WTC11 (cell line): Measurements from ENCODE around the gene LPCAT3. TPM values are rescaled to one million over a fixed set of nuclear protein-coding genes. Genes with fewer than 3 reads are reported as not detected.

ENCODE experiments used
- ATAC-seq: fragments of 200-7000 bp; cut with Tn5 transposase; 2 replicates; pipeline ENCODE4 v1.10.0; 2021; ENCODE audit warnings: mild to moderate bottlenecking, moderate library complexity
- CTCF ChIA-PET: fragments of 300-600 bp; sonication (Branson Sonifier 250); formaldehyde crosslinking; loops from one replicate; lab custom pipeline; 2021; ENCODE audit warnings: antibody characterized with exemption; lab: Charles Lee
- POLR2A ChIA-PET: fragments of 350-600 bp; sonication (Branson Sonifier 250); formaldehyde crosslinking; loops from one replicate; lab custom pipeline; 2021; ENCODE audit warnings: antibody characterized with exemption; lab: Charles Lee
- DNase-seq: peaks from one replicate; pipeline ENCODE4 v3.0.0; 2021; ENCODE audit warnings: low spot score
- H3K27ac Mint-ChIP-seq: 2 replicates; pipeline ENCODE4 v1.8.0; 2021; ENCODE audit warnings: mixed read lengths
- H3K27me3 Mint-ChIP-seq: 2 replicates; pipeline ENCODE4 v1.8.0; 2021; ENCODE audit warnings: low read depth, mild to moderate bottlenecking, moderate library complexity, mixed read lengths
- H3K36me3 Mint-ChIP-seq: 2 replicates; pipeline ENCODE4 v1.8.0; 2021; ENCODE audit warnings: mixed read lengths
- H3K4me1 Mint-ChIP-seq: 2 replicates; pipeline ENCODE4 v1.8.0; 2022; ENCODE audit warnings: mixed read lengths
- H3K4me3 Mint-ChIP-seq: 2 replicates; pipeline ENCODE4 v1.8.0; 2021; ENCODE audit warnings: mild to moderate bottlenecking, moderate library complexity, mixed read lengths
- H3K9me3 Mint-ChIP-seq: 2 replicates; pipeline ENCODE4 v1.8.0; 2021; ENCODE audit warnings: mixed read lengths
- ARID4B ChIP-seq: sonication (generic); formaldehyde crosslinking; IDR thresholded peaks from 2 replicates; pipeline ENCODE4 v1.8.0; 2023; ENCODE audit warnings: missing genetic modification reagents, mild to moderate bottlenecking, borderline replicate concordance
- E2F1 ChIP-seq: sonication (generic); formaldehyde crosslinking; IDR thresholded peaks from 2 replicates; pipeline ENCODE4 v1.8.0; 2022; ENCODE audit warnings: mild to moderate bottlenecking, missing genetic modification reagents
- FOXJ3 ChIP-seq: sonication (generic); formaldehyde crosslinking; IDR thresholded peaks from 2 replicates; pipeline ENCODE4 v1.9.0; 2021; ENCODE audit warnings: missing genetic modification reagents, mild to moderate bottlenecking, borderline replicate concordance
- FOXK1 ChIP-seq: sonication (generic); formaldehyde crosslinking; IDR thresholded peaks from 2 replicates; pipeline ENCODE4 v1.8.0; 2022; ENCODE audit warnings: mild to moderate bottlenecking, moderate library complexity, missing genetic modification reagents
- GTF2I ChIP-seq: fragments of 250-450 bp; sonication (Bioruptor Pico); conservative IDR thresholded peaks from 2 replicates; pipeline ENCODE4 v1.4.0; 2021; ENCODE audit warnings: mild to moderate bottlenecking
- MXD4 ChIP-seq: fragments of 250-450 bp; sonication (Bioruptor Pico); IDR thresholded peaks from 2 replicates; pipeline ENCODE4 v1.8.0; 2021; ENCODE audit warnings: mild to moderate bottlenecking, moderate library complexity, borderline replicate concordance
- NFYB ChIP-seq: sonication (generic); formaldehyde crosslinking; conservative IDR thresholded peaks from 2 replicates; pipeline ENCODE4 v1.8.0; 2022; ENCODE audit warnings: low read depth, missing genetic modification reagents
- NR3C1 ChIP-seq: sonication (generic); formaldehyde crosslinking; conservative IDR thresholded peaks from 2 replicates; pipeline ENCODE4 v1.8.1; 2023; ENCODE audit warnings: low read depth, mild to moderate bottlenecking, missing genetic modification reagents
- PRRX2 ChIP-seq: fragments of 250-450 bp; sonication (Bioruptor Pico); IDR thresholded peaks from 2 replicates; pipeline ENCODE4 v1.8.0; 2021; ENCODE audit warnings: mild to moderate bottlenecking
- RORB ChIP-seq: fragments of 250-450 bp; sonication (Bioruptor Pico); IDR thresholded peaks from 2 replicates; pipeline ENCODE4 v1.9.0; 2021; ENCODE audit warnings: mild to moderate bottlenecking
- SOX15 ChIP-seq: fragments of 250-450 bp; sonication (Bioruptor Pico); IDR thresholded peaks from 2 replicates; pipeline ENCODE4 v1.9.0; 2021; ENCODE audit warnings: mild to moderate bottlenecking
- SP1 ChIP-seq: sonication (generic); formaldehyde crosslinking; conservative IDR thresholded peaks from 2 replicates; pipeline ENCODE4 v1.8.1; 2022; ENCODE audit warnings: missing genetic modification reagents
- TEAD1 ChIP-seq: sonication (generic); formaldehyde crosslinking; IDR thresholded peaks from 2 replicates; pipeline ENCODE4 v1.8.0; 2022; ENCODE audit warnings: mild to moderate bottlenecking, missing genetic modification reagents
- ZNF423 ChIP-seq: fragments of 250-450 bp; sonication (Bioruptor Pico); IDR thresholded peaks from 2 replicates; pipeline ENCODE4 v2.1.2; 2022; ENCODE audit warnings: mild to moderate bottlenecking, moderate library complexity
- ZNF425 ChIP-seq: fragments of 250-450 bp; sonication (Bioruptor Pico); conservative IDR thresholded peaks from 2 replicates; pipeline ENCODE4 v1.9.0; 2021; ENCODE audit warnings: mild to moderate bottlenecking
- total RNA-seq: library from RNA; stranded (reverse); gene quantifications from 3 replicates; pipeline ENCODE4 v1.2.3, GENCODE V29; 2021
- TF ChIP-seq, protein P1 (sequence below): sonication (generic); formaldehyde crosslinking; IDR thresholded peaks from 2 replicates; pipeline ENCODE4 v1.8.1; 2023; ENCODE audit warnings: mild to moderate bottlenecking, missing genetic modification reagents

The LPCAT3 gene
- total RNA-seq, 1 experiment from 2014 or later = 40.0 TPM

DNA sequence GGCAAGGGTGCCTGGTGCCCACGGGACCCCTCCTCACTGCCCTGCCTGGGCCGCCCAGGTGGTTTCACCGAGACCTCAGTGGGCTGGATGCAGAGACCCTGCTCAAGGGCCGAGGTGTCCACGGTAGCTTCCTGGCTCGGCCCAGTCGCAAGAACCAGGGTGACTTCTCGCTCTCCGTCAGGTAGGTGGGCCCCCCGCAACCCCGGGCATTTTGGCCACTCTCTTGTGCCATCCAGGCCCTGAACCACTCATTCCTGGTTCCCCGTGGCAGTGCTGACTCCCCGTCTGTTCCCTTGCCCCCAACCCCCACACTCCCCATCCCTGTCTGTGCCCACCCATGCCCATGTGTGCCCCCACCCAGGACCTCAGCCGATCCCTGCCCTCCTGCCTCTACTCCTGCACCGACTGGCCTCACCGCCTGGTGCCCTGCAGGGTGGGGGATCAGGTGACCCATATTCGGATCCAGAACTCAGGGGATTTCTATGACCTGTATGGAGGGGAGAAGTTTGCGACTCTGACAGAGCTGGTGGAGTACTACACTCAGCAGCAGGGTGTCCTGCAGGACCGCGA, 66.6 kb downstream of the LPCAT3 start:
- CTCF ChIA-PET = interaction anchor here (0.6 to 2.7 kb wide), 9 partner anchors 10 to 157 kb away, joined by 3 to 12 read pairs (median 4); partner anchors contain the start of gene SPSB2
- H3K4me3 Mint-ChIP-seq = no peak overlapping the region
- ATAC-seq (no peak), DNase-seq (no peak)
- peaks cover 28% of the 10 kb centered on the region for H3K4me1 Mint-ChIP-seq
- no peaks in the 10 kb centered on the region for H3K36me3 Mint-ChIP-seq
- no peak overlapping the region for H3K27ac Mint-ChIP-seq
- TF ChIP-seq SOX15 (no peak), FOXK1 (CRISPR knock-in tag) (no peak), GTF2I (CRISPR knock-in tag) (no peak), RORB (no peak), FOXJ3 (no peak), MXD4 (CRISPR knock-in tag) (no peak), ZNF425 (CRISPR knock-in tag) (no peak), SP1 (no peak), PRRX2 (CRISPR knock-in tag) (no peak), ZNF423 (no peak)
- no peaks in the 10 kb centered on the region for H3K9me3 Mint-ChIP-seq
- H3K27me3 Mint-ChIP-seq = no peaks in the 10 kb centered on the region
- POLR2A ChIA-PET = no interaction called here

DNA sequence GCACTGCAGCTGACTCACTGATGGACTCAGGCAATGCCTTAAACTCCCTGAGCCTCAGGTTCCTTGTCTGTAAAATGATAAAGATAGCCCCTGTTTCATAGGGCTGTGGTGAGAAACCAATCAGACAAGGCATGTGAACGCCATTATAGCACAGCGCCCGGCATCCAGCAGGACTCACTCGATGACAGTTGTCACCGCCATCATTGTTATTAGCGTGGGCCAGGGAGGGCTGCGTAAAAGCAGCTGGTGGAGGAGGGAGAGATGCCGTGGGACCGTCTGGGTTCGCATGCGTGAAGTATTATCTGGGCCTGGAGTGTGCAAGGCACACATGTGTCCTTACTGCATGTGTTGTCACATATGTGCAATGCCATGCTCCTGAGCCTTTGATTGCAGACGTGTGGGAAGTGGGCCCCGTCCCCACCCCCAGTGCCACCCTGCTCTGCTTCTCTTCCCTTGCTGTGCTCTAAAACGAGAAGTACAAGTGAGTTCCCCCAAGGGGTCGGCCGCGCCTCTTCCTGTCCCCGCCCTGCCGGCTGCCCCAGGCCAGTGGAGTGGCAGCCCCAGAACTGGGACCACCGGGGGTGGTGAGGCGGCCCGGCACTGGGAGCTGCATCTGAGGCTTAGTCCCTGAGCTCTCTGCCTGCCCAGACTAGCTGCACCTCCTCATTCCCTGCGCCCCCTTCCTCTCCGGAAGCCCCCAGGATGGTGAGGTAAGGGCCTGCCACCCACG, 67.3 kb downstream of the LPCAT3 start, which contains the start of gene PTPN6:
TSS of gene PTPN6 (plus strand) at position 546 of the 730 bp plus-strand sequence. CDS start at position 703, 157 bp downstream.
- POLR2A ChIA-PET = no interaction called here
- ATAC-seq = no peak
- DNase-seq = no peak
- no peak for TF ChIP-seq ARID4B
- no peak for TF ChIP-seq NR3C1 (CRISPR knock-in tag)
- TF ChIP-seq E2F1 (CRISPR knock-in tag) = no peak
- TF ChIP-seq, protein P1, sequence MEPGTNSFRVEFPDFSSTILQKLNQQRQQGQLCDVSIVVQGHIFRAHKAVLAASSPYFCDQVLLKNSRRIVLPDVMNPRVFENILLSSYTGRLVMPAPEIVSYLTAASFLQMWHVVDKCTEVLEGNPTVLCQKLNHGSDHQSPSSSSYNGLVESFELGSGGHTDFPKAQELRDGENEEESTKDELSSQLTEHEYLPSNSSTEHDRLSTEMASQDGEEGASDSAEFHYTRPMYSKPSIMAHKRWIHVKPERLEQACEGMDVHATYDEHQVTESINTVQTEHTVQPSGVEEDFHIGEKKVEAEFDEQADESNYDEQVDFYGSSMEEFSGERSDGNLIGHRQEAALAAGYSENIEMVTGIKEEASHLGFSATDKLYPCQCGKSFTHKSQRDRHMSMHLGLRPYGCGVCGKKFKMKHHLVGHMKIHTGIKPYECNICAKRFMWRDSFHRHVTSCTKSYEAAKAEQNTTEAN = no peak
- no peak for TF ChIP-seq NFYB (CRISPR knock-in tag)
- TF ChIP-seq TEAD1 = no peak
- H3K27ac Mint-ChIP-seq = no peak within 1 kb of the TSS
- H3K27me3 Mint-ChIP-seq = no peaks in the 10 kb centered on the region
- CTCF ChIA-PET = interaction anchor here (0.6 to 2.7 kb wide), 6 partner anchors 10 to 120 kb away, joined by 3 to 10 read pairs (median 4); partner anchors contain the start of gene LPCAT3
- H3K9me3 Mint-ChIP-seq = no peaks in the 10 kb centered on the region
- H3K36me3 Mint-ChIP-seq = no peaks in the 10 kb centered on the region
- no peak within 1 kb of the TSS for H3K4me3 Mint-ChIP-seq
- H3K4me1 Mint-ChIP-seq = peaks cover 31% of the 10 kb centered on the region
